Stimulated activated CD4-positive, alpha-beta T cell treated with anti-CD3 and anti-CD28 coated beads, Interleukin-12 subunit alpha, Interleukin-12 subunit beta, amount 100 ng/mL, for 24 hours (primary cell): ENCODE measurements around the gene CAPN5.
"Not testable (repeated sequence)": the region's sequence is repeated elsewhere in the genome, so short reads cannot be mapped to it uniquely, and the experiment has no call there.

Source experiments
- DNase-seq, 2 experiments: peaks; one replicate each; pipeline ENCODE4 v3.0.0-alpha.2; 2020; ENCODE audit warnings: low read depth in 2 of 2

The CAPN5 gene

DNA sequence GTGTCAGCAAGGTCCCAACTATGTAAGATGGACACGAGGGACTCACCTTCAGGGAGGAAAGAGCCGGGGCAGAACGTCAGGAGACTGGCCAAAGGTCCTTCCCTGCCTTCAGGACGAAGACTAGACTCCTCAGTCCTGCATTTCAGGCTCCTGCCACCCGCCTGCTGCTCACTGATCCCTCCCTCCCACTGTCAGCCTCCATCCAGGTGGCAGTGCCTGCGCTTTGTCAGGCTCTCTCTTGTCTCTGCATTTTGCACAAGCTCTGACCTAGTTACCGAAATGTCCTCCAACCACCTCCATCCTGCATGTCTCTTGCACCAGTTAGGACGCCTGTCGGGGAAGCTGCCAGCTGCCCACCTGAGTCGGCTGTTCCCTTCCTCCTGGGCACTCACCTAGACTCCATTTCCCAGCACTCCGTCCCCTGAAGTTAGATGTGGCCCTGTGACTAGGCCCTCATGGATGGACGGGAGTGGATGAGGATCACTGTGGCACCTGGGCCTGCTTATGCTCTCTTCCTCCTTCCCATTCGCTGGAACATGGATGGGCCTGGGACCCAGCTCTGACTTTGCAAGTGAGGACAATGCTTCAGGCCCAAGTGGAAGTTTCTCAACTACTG is 24.6 kb upstream of the CAPN5 start:
- DNase-seq, result no peak

DNA sequence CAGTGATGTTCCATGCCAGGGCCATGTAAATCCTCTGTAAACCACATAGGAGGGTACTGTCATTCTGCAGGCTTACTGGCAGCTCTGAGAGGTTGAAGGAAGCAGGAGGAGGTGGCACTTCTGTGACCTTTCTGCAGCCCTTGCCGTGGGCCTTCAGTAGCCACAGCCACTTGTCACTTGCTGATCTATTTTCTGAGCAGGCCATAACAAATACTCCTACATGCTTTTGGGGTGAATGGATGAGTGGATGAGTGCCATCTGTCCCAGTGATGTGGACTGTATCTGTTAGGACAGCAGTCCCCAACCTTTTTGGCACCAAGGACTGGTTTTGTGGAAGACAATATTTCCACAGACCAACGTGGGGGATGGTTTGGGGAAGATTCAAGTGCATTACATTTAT is 22.4 kb upstream of the CAPN5 start:
- DNase-seq, result no peak

DNA sequence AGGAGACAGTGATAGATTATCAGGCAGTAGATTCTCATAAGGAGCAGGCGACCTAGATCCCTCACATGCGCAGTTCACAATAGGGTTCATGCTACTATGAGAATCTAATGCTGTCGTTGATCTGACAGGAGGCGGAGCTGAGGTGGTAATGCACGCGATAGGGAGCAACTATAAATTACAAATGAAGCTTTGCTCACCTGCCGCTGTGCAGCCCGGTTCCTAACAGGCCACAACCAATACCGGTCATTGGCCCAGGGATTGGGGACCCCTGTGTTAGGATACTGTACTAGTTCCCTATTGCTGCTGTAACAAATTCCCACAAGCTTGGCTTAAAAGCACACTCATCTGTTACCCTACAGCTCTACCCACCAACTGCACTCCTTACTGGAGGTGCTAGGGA is 21.9 kb upstream of the CAPN5 start:
- DNase-seq, result no peak

DNA sequence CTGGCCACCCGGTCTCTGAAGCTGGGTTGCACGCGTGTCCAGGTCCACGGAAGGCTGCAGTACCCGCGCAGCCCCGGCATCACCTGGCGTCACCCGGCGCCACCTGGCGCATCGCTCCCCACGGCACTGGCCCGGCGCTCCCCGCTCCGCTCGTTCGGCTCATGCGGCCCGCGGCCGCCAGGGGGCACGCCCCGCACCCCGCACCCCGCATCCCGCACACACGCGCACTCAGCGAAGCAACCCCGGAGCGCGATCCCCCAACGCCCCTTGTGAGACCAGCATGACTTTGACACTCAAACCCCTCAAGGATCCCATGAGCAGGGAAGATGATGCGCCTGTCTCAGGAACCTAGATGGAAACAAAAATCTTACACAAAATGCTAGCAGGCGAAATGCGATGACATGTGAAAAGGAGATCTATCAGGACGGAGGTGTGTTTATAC is 20.7 kb upstream of the CAPN5 start:
- DNase-seq, result peak in 1 of 2 experiments; percentile 43

DNA sequence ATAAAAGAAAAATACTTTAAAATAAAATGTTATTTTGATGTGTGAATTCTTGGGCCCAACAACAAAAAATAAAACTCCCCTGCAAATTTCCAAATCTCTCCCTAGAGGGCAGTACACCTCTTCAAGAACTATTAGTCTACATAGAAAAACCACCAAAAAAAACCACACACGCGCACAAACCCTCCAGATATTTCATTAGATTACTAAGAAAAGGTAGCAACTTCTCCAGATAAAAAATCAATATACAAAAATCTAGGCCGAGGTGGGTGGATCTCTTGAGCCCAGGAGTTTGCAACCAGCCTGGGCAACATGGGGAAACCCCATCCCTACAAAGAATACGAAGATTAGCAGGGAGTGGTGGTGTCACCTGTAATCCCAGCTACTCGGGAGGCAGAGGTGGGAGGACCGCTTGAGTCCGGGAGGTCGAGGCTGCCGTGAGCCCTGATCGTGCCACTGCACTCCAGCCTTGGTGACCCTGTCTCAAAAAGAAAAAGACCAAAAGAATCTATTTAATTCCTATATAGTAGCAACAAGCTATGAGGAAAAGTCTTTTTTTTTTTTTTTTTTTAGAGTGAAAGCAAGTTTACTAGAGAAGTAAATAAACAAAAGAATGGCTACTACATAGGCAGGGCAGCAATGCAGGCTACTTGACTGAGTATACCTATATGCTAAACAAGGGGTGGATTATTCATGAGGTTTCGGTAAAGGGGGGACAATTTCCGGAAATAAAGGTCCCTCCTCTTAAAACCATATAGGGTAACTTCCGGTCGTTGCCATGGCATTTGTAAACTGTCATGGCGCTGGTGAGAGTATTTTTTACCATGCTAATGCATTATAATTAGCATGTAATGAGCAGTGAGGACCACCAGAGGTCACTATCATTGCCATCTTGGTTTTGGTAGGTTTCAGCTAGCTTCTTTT is 19.5 kb upstream of the CAPN5 start:
- DNase-seq, result peak; percentile 50 to 51

DNA sequence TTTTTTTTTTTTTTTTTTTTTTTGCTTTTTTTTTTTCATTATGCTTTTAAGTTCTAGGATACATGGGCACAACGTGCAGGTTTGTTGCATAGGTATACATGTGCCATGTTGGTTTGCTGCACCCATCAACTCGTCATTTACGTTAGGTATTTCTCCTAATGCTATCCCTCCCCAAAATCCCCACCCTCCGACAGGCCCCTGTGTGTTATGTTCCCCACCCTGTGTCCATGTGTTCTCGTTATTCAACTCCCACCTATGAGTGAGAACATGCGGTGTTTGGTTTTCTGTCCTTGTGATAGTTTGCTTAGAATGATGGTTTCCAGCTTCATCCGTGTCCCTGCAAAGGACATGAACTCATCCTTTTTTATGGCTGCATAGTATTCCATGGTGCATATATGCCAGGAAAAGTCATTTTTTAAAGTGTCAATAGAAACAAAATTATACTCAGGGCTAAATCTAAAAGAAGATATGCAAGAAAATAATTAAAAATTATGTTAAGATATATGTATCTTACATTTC is 18.8 kb upstream of the CAPN5 start:
- not testable (repeated sequence) for DNase-seq

DNA sequence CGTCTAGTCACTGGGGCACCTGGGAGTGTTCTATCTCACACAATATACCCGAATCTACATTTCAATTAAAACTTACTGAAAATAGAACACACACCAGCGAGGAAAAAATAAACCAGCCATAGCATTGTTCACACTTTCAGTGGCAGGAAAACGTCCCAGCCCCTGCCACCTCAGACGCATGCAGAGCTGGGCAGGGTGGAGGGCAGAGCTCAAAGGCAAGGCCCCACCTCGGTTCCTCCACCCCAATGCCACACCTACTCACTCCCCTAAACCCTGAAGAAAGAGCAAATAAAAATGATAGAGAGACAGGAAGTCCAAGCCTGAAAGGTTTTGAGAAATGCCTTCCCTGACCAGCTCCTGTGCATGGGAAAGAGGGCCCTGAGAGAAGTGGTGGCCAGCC is 17.7 kb upstream of the CAPN5 start:
- no peak for DNase-seq

DNA sequence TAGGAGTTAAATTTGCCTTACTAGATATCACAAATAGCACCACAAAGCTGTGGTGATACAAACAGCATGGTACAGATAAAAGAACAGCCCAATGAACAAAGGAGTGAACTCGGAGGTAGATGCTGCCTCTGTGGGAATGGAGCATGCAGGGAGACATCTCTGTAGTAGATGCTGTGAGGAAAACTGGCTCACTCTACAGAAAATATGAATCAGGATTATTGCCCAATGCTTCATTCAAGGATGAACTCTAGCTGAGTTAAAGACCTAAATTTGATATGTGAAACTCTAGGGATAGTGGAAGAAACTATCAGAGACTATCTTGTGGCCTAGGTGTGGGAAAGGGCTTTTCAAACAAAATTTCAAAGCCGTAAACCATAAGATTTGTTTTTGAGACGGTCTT is 15.3 kb upstream of the CAPN5 start:
- no peak for DNase-seq

DNA sequence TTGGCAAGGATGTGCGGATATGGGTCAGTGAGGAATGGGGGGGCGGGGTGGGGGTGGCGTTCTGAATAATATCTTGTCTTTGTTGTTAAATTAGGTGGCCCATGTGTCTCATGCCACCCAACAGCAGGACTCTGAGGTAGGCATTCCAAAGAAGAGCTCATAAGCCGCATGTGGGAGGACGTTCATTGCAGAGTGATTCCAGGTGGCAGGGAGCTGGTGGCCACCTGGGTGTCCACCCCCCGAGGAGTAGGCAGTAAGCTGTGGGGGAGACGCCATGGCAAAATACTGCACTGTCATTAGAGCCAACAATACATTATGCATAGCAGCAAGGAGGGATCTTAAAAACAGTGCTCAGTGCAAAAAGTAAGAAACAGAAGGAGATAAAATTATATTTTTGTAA is 14.3 kb upstream of the CAPN5 start:
- no peak for DNase-seq

DNA sequence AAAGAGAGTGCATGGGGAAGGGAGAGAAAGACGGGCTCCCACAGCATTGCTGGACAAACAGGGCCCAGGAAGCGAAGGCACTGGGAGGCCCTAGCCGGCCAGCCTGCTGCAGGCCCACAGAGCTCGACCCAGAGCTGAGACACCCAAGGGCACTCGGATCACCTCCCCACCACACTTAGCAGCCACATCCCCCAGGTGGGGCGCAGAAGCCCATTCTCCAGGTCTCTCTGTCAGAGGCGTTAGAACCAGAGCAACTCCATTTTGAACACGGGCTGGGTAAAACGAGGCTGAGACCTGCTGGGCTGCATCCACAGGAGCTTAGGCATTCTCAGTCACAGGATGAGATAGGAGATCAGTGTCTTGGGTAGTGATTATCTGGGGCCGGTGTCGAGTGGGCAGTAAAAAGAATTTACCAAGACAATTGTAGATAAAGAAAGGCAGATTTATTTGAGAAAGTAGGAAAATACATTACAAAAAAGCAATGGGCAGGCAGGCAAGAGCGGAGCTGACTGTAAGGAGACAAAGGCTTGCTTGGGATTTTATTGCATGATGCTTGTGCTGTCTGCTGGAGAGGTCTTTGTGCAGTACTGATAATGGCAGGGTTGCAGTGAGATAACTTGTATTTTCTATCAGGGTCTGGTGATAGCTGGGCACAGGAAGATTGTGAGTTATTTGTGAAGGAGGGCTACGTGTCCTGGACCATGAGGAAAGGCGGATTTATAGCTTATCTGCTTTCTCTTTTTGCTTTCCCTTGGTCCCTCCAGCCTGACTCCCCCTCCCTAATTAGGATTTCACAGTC is 13.4 kb upstream of the CAPN5 start:
- DNase-seq, result no peak

DNA sequence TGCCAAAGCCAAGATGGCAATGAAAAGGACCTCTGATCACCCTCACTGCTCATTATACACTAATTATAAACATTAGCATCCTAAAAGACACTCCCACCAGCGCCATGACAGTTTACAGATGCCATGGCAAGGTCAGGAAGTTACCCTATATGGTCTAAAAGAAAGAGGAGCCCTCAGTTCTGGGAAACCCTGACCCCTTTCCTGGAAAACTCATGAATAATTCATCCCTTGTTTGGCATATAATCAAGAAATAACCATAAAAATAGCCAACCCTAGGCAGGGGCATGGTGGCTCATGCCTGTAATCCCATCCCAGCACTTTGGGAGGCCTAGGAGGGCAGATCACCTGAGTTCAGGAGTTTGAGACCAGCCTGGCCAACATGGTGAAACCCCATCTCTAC is 12.7 kb upstream of the CAPN5 start:
- no peak for DNase-seq

DNA sequence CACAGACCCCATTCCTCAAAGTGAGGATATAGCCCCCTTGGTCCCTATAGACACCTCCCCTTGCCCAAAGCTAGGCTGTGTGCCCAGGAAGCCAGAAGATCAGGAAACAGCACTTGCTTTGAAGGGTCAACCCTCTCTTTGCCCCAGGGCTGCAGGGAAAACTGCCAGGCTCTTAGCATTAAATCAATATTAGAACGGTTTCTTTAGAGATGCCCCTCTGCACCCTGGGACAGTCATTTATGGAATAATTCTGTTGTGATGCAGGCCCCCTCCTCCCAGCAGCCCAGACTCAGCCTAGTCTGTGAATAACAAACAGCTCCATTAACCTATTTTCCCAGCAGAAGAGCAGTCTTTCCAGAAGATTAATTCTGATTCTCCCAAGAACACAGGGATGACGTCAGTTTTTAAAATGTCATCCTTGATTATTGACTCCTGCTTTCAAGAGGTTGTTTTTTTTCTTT is 11.6 kb upstream of the CAPN5 start:
- no peak for DNase-seq

DNA sequence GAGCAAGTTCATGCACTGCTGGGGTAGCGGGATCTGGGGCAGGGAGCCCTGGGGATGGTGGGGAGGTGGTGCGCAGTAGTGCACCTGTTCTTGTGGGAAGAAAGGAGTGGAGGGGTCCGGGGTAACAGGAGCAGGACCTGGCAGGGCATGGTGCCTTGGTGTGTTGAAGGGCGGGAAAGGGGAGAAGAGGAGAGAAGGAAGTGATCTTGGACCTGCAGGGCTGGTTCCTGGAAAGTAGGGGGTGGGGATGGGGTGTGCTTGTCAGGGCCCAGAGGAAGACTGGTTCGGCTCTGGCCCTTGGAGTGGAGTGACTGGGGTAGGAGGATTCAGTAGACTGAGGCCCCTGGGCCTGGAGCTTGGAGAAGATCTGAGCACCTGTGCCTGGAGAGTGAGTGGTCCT is 10.9 kb upstream of the CAPN5 start:
- DNase-seq, result no peak

DNA sequence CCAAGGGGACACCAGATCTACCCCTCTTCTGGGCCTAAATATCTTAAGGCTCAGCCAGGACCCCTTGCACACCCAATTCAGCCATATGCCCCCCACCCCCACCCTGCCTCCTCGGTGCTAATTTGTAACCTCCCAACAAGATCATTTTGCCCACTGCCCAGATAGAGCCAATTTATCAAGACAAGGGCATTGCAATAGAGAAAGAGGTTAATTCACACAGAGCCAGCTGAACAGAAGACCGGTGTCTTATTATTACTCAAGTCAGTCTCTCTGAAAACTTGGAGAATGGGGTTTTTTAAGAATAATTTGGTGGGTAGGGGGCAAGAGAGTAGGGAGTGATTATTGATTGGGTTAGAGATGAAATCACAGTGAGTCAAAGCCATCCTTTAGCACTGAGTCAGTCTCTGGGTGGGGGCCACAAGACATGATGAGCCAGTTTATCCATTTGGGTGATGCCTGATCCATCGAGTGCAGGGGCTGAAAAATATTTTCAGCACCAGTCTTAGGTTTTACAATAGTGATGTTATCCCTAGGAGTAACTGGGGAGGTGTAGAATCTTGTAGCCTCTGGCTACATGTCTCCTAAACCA is 9.9 kb upstream of the CAPN5 start:
- no peak for DNase-seq

DNA sequence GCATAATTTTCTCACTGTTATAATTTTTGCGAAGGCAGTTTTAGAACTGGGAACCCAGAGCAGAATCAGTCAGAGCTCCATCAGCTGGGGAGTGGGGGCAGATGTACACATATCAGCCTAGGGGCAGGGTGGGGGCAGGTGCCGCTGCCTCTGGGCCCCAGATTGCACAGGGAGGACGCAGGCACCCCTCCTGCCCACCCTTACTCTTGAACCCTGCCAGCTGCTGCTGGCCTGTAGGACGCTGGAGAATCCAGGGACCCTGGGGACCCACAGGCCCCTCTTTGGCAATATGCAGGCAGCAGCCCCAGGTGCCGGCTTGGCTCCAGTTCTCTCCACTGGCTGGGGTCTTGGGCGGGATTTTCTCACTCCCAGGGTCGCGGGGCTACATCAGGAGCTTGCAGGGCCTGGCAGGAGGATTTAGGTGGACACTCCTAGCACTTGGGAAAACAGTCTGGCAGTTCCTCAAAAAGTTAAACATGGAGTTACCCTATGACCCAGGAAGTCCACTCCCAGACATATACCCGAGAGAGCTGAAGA is 8.8 kb upstream of the CAPN5 start:
- no peak for DNase-seq

DNA sequence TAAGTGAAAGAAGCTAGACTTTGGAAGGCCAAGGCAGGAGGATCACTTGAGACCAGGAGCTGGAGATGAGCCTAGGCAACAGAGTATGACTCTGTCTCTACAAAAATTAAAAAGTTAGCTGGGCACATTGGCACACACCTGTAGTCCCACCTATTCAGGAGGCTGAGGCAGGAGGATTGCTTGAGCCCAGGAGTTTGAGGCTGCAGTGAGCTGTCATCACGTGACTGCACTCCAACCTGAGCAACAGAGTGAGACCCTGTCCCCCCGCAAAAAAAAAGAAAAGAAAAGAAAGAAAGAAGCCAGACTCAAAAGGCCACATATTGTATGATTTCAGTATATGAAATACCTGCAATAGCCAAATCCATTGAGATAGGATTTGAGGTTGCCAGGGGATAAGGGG is 7.9 kb upstream of the CAPN5 start:
- no peak for DNase-seq

DNA sequence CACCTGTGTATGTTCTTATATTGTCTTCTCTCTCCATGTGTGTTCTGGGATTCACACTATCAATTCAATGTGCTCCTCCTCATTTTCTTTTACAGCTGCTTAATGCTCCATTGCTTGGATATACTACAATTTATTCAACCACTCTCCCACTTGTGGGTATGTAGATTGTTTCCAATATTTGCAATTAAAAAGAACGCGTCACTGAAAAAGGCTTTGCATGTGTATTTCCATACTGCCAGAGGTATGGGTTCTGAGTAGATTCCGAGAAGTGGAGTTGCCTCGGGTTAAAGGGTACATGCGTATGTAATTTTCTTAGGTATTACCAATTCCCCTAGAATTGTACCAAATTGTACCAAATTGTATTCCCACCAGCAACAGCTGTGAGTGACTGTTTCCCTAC is 7.0 kb upstream of the CAPN5 start:
- no peak for DNase-seq

DNA sequence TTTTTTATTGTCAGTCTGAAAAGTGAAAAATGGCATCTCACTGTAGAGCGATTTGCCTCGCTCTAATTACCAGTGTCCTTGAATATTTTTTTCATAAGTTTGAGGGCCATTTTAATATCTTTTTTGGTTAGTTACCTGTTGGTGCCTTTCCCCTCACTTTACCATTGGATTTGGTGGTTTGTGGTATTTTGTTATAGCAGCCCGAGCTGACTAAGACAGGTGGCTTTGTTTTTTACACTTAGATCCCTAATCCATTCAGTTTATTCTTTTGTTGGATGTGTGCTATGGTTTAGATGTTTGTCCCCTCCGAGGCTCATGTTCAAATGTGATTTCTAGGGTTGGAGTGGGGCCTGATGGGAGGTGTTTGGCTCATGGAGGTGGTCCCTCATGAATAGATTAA is 6.5 kb upstream of the CAPN5 start:
- DNase-seq, result no peak

DNA sequence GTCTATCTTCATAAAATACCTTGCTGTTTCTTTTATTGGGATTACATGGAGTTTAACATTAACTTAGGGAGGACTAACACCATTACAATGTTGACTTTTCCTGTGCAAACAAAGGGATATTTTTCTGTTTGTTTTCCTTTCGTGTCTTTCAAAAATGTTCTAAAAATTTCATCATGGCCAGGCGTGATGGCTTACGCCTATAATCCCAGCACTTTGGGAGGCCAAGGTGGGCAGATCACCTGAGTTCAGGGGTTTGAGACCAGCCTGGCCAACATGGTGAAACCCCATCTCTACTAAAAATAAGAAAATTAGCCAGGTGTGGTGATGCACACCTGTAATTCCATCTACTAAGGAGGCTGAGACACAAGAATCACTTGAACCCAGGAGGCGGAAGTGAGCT is 5.5 kb upstream of the CAPN5 start:
- not testable (repeated sequence) for DNase-seq

DNA sequence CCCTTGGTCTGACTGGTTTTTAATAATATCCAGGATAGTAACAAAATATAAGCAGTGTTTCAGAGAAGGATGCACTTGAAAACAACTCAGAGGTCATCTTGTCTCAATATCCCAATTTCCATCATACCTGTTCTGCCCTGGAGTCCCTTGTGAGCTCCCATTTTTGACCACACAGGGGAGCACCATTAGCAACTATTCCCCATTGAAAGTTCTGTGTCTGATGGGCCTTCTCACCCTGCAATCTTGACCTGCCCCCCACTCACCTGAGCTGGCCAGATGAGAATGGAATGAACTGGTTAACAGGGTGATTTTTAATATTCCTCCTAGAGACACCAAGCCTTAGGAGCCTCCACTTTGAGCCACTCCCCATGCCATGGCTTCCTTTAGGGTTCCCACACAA is 3.8 kb upstream of the CAPN5 start:
- DNase-seq, result no peak

DNA sequence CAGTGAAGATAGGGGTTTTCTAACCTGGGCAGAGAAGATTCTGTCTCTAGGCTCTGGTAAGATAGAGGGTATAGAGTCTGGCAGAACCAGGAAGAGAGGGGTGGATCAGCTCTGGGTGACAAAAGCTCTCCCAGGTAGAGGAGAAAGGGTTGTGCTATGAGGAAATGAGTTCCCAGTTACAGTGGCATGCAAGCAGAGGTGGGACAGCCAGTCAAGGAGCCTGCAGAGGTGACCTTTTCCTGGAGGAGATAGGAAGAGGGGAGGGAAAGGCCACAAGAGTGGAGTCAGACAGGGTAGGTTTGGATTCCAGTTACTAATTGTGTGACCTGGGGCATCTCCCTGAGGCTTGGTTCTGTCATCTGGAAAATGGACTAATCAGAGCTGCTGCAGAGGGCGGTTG is 3.4 kb upstream of the CAPN5 start:
- DNase-seq, result no peak

DNA sequence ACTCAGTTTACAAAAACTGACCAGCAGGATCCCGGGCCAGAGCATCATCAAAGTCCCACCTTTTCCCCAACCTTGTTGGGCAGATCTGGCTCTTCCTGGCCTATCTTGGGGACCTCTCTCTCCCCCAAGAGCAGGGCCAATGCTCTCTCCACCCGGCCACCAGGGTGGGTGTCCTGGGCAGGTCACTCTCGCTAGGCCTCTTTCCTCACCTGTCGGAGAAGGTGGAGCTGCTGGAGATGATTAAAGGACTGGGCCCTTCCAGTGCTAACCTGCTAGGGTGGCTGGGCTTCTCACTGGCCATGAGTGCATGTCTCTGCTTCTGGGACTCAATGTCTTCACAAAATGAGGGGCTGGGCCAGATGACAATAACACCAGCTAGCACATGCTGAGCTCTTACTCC is 2.9 kb upstream of the CAPN5 start:
- DNase-seq, result no peak
